ENCODE data around the gene GRAP2. TPM values are rescaled to one million over a fixed set of nuclear protein-coding genes. Genes with fewer than 3 reads are reported as not detected.

The GRAP2 gene
- total and polyA plus RNA-seq, 9 of the 15 experiments (the other 6 are each of a cell fraction or from before 2014, with no cell fraction given): 4.8 to 88.7 (median 60.4) TPM

GRCh38 chr22:40001800-40002577, 101.1 kb downstream of the GRAP2 start (continued):
- TF ChIP-seq NR2C2 (CRISPR knock-in tag; IDR thresholded peaks at IDR 0.05): no peak
- TF ChIP-seq NR2C2 (tag; IDR thresholded peaks at IDR 0.05): peak; percentile 67

DNA sequence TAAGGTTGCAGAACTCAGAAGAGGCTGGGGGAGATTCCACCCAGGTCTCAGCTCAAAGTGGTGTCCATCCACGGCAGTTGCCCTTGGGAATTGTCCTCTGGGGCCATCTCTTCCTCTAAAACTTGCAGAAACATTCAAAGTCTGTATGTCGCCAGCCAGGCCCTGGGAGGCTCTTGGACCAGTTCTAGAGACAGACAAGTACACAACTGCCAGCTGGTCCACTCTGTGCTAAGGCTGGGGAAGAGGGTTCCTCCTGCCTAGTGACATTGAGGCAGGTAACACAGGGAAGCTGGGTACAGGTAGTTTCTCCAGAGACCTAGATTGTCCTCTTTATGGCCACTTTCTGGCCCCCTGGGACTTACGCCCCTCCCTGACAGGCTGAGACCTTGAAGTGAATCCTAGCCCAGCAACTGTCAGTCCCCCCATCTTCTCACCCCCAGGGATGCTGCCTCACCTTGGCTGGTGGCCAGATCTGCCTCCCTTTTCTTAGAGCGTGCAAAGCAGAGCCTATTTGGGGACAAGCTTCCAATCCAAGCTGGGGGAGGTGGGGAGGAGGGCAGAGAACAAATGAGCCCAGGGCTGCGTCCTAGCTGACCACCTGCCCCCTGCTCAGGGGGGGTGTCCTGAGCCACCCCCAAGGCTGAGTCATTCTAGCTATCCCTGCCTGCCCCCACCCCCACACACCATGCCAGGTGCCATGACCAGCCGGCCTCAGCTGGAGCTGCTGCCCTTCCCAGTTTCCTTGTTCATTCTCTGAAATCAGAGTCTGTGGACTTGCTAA, 102.2 kb downstream of the GRAP2 start:
- Histone ChIP-seq H2AFZ (ENCODE audit: low read depth, low read length) (no peak overlapping the region), H3K9ac (ENCODE audit: insufficient read depth in 1 of 2, low read depth in 2 of 2, low read length in 2 of 2) (peak overlapping the region in 1 of 2 experiments; percentile 35; a peak in 2 of 4 replicates), H3K36me3 (ENCODE audit: control insufficient read depth, insufficient read depth, low read length) (no peaks in the 10 kb centered on the region), H3K79me2 (ENCODE audit: control insufficient read depth, insufficient read depth, low read length) (no peaks in the 10 kb centered on the region), H3K4me2 (ENCODE audit: insufficient read depth, low read length) (no peak overlapping the region; the same call in 1 of the 2 replicates), H3K9me1 (ENCODE audit: control insufficient read depth, insufficient read depth, low read length) (no peaks in the 10 kb centered on the region), H3K27ac (ENCODE audit: extremely low read depth, low read depth, low read length) (no peak overlapping the region), H4K20me1 (replicated peaks; ENCODE audit: control insufficient read depth, insufficient read depth, low read length) (no peaks in the 10 kb centered on the region; the same call in 1 of the 2 replicates), H3K4me1 (replicated peaks in 1 of 2; ENCODE audit: control insufficient read depth in 2 of 2, insufficient read depth in 2 of 2, low read length in 2 of 2) (peaks cover 42 to 49% of the 10 kb centered on the region in 2 experiments), H3K4me3 (no peak overlapping the region), H3K27me3 (ENCODE audit: control insufficient read depth in 2 of 2, insufficient read depth in 2 of 2, low read length in 2 of 2) (peaks cover 0 to 7% of the 10 kb centered on the region in 2 experiments; a peak in 1 of 5 replicates), H3K9me3 (replicated peaks; ENCODE audit: control insufficient read depth, insufficient read depth, low read depth, low read length) (no peaks in the 10 kb centered on the region)
- in situ Hi-C loops (cut with MboI): no loop called here
- no peak for FAIRE-seq
- ChIA-PET CTCF (ENCODE audit: low intra/inter-chr PET ratio) (no interaction called here), POLR2A (interaction anchor here (1.6 kb wide), 1 partner anchor 20 kb away, joined by 3 read pairs; no protein-coding TSS in a partner anchor)
- TF ChIP-seq SP2 (IDR thresholded peaks at IDR 0.05; ENCODE audit: extremely low read depth, low read depth, low read length, poor library complexity, severe bottlenecking) (no peak), NFIC (IDR thresholded peaks at IDR 0.05) (peak; percentile 78), CREB3 (tag; conservative IDR thresholded peaks at IDR 0.05; ENCODE audit: low read depth) (no peak), RFX5 (IDR thresholded peaks at IDR 0.05; ENCODE audit: low read depth, low read length) (no peak)
- 57% methylated on average over 6 of the region's 6 CpGs for WGBS (ENCODE audit: insufficient coverage, low coverage, missing lambda C conversion rate)
- intact Hi-C loops (cut with micrococcal nuclease): no loop called here
- DNase-seq (ENCODE audit: extremely low read depth in 1 of 4, low spot score in 3 of 4): no peak
- ATAC-seq: no peak
- no TSS peak for BruUV-seq (replicated peaks)

Measured in K562 (cell line).